NCI-H1417 treated with DMSO at 0.1 percent for 48 hours (cell line): Measurements from ENCODE around the gene CFAP46.
"Not testable (repeated sequence)": the region's sequence is repeated elsewhere in the genome, so short reads cannot be mapped to it uniquely, and the experiment has no call there.

Source experiments
- DNase-seq: peaks from one replicate; lab custom pipeline; 2025; lab: John Stamatoyannopoulos, UW

Gene CFAP46

GRCh38 chr10:132912713-132913558 lies 29.4 kb downstream of the CFAP46 start:
- DNase-seq = no peak

- no peak for DNase-seq
These were observed 30.1 kb downstream of the CFAP46 start for GRCh38 chr10:132912225-132912712.

DNA sequence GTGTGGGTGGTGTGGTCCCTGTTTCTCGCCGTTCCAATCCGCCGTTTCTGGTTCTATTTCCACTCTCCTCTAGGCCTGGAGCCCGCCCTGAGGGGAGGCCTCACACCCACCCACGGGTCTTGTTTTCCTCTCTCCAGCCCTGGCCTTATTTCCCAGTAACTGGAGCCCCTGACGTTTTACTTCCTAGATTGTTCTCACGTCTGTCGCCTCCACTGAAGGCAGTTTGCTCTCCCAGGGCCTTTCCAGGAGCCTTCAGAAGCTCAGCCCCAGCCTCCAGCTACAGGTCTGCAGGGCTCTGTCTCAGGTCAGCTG lies 30.6 kb downstream of the CFAP46 start:
- no peak for DNase-seq

GRCh38 chr10:132910901-132911785 lies 31.2 kb downstream of the CFAP46 start:
- no peak for DNase-seq

DNA sequence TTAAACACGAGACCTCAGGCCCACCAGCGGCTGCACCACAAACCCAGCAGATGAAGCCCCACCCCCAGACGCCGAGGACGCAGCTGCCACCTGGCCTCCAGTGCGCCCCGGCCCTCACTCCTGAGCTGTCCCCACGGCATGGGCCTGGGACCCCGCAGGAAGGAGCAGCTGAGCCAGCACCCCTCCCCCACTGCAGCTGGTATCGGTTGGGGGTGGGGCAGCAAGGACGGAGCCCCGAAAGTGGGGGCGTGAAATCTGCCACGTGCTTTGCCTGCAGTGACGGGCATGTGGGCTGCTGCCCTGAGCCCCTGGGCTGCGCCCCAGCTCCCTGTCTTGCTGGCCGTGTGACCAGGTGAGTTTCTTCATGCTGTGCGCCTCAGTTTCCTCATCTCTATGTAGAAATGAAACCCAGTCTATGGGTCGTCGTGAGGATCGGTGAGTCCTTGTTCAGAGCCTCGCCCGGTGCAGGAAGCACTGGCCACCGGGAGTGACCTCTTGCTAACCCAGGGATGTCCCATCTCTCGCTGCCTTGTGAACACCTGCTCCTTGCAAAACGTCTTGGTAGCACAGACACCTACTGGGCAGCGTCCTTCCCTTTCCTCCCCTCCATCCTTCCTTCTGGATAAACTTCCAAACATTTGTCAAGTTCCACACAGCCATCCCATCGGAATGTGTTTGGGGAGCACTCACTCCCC lies 32.0 kb downstream of the CFAP46 start:
- no peak for DNase-seq

GRCh38 chr10:132909491-132910071 lies 32.8 kb downstream of the CFAP46 start:
- DNase-seq = no peak

- no peak for DNase-seq
These were observed 33.6 kb downstream of the CFAP46 start for GRCh38 chr10:132908621-132909295.

- DNase-seq = no peak
These were observed 34.3 kb downstream of the CFAP46 start for GRCh38 chr10:132907821-132908620.

DNA sequence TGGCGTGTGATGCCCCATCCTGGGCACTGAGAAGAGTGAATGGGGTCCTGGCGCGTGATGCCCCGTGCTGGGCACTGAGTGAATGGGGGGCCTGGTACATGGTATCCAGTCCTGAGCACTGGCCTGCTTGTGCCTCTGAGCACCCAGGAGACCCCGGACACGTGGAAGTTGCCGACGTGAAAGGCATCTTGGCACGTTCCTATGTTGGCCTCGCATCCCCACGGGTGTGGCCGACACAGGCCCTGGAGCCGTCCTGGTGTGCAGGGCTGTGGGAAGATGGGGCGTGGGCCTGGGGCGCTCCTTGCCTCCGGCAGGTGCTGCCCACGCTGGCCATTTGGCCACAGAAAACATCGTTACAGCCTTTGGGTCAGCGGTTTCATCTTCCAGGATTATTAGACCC lies 35.5 kb downstream of the CFAP46 start:
- DNase-seq = no peak

DNA sequence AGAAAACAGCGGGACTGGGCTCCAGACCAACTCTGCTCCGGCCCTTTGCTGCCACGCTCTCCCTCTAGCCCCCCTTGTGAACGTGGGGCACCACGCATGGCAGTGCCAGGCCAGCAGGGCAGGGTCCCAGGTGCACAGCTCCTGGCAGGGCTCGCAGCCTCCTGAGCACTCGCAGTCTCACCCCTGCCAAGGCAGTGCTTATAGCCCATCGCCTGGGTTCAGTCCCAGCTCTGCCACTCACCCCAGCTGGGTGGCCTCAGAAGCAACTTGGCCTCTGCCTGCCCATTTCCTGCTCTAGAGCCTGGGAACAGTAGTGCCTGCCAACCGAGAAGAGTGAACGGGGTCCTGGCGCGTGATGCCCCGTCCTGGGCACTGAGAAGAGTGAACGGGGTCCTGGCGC lies 36.3 kb downstream of the CFAP46 start:
- no peak for DNase-seq

GRCh38 chr10:132905661-132906060 lies 36.7 kb downstream of the CFAP46 start:
- no peak for DNase-seq

DNA sequence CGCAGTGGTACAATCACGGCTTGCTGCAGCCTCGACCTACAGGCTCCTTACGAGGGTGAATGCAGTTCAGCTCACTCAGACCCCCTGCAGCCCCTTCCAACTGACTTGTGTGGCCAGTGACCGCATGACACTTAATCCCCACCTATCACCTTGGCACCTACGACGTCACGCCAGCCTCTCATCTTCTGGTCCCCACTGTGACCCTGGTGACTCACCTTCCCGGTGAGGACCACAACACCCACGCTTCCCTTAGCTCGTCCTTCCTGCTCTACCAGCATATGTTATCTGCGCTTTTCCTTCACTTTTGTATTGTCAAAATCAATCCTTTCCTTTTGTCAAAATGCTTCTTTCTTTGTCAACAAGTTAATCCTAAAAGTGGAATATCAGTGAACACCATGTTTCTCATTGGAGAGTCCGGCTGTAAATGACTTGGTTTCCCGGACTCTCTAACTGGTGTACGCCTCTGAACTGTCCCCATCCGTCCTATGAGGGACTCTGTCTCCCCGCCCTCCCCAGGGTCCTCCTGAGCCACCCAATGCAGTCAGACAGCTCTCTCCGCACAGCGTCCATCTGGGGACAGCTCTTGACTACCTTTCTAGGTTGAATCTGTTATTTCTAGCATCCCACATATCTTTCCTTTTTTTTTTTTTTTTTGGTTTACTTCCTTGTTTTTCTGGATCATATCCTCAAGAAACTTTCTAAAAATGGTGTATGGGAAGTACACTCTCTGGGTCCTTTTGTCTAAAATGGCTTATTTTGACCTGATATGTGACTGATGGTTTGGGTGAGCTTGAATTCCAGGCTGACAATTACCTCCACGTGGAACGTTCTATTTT lies 37.3 kb downstream of the CFAP46 start:
- DNase-seq = no peak

DNA sequence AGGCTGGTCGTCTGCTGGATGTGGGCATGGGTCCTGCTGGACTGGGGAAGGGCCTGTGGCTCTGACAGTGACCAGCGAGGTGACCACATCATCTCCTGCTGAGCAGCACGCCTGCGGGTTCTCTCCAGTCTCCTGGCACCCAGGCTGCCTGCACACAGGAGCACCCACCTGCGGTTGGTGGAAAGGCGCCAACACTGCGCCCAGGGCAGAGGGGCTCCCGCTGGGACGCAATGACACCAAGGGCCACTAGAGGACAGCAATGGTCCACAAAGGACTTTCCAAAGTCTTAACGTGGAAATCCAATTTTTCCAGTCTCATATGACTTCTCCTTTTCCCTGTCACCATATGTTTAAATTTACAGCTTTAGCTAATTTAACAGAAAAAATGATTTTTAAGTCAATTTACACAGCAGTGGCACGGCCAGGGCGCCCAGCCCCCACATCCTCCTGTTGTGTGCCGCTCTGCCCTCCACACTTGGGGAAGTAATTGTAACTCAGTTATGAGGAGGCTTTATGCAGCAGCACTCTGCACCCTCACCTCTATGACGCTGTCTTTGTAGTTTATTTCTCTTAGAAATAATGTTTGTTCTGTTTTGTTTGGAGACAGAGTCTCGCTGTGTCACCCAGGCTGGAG lies 38.1 kb downstream of the CFAP46 start:
- no peak for DNase-seq

DNA sequence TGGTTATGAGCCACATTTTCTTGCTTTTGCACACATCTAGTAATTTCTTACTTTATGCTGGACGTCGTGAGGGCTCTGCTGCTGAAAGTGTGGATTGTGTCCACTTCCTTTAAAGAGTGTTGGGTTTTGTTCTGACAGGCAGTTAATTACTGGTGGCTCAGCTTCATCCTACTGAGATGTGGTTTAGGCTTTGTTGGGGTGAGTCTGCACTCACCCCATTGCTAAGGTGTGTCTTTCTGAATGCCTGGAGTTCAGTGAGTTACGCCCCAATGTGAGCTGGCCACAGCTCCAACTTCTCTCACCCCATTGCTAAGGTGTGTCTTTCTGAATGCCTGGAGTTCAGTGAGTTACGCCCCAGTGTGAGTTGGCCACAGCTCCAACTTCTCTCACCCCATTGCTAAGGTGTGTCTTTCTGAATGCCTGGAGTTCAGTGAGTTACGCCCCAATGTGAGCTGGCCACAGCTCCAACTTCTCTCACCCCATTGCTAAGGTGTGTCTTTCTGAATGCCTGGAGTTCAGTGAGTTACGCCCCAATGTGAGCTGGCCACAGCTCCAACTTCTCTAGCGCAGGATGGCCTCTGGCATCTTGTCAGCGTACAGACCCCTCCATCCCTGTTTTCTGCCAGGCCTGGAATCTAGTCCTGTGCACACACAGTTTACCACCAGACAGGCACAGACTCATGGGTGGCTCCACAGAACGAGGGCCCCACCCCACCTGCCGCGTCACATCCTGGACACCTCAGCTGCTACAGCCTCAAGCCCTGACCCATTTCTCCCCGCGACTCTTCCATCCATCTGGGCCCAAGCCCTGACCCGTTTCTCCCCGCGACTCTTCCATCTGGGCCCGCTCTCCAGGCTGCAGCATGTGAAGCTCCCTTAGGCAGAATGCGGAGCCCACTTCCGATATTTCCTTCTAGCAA lies 39.5 kb downstream of the CFAP46 start:
- DNase-seq = not testable (repeated sequence)

DNA sequence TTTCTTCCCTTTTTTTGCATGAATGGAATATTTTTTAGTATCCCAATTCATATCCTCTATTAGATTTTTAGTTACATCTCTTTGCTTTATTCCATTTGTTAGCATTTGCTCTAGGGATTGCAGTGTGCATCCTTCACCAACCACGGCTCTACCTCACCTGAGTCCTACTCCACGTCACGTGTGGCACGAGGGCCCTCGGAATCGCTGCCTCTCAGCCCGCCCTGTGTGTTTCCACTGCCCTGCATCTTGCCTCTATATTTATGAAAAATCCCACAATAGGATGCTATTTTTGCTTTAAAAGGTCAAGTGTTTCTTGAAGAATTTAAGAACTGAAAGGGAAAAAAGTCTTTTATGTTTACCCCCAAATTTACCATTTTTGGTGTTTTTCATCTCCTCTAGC lies 41.0 kb downstream of the CFAP46 start:
- no peak for DNase-seq

- DNase-seq = no peak
These were observed 42.1 kb downstream of the CFAP46 start for GRCh38 chr10:132900211-132900756.

DNA sequence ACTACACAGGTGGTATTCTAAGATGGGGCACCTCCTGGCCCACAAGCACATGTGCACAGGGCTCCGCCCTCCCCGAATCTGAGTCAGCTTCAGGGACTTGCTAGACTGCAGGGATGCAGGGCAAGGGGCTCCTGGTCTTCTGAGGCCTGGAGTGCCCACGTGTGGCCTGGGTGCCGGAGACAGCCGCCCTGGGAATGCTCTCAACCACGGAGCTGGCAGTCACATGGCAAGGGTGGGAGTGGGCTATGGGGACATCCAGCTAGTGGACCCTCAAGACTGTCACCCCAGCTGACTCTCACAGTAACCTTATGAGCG lies 42.7 kb downstream of the CFAP46 start:
- no peak for DNase-seq
